GM12864 (cell line): Measurements from ENCODE around the gene NRG2.

Source experiments
- DNase-seq: peaks from one replicate; pipeline ENCODE4 v3.0.0-alpha.2; 2011; ENCODE audit warnings: low read depth
- H3K4me3 ChIP-seq: 2 replicates; pipeline ENCODE4 v1.5.1; 2011; ENCODE audit warnings: mild to moderate bottlenecking, low read depth, low read length, control low read depth
- TF ChIP-seq, protein P1 (sequence below): IDR thresholded peaks from 2 replicates; pipeline ENCODE4 v1.5.1; 2011; ENCODE audit warnings: low read depth, mild to moderate bottlenecking, moderate library complexity, low read length, control low read depth, inconsistent platforms; ENCODE audit errors: missing control alignments

The NRG2 gene

DNA sequence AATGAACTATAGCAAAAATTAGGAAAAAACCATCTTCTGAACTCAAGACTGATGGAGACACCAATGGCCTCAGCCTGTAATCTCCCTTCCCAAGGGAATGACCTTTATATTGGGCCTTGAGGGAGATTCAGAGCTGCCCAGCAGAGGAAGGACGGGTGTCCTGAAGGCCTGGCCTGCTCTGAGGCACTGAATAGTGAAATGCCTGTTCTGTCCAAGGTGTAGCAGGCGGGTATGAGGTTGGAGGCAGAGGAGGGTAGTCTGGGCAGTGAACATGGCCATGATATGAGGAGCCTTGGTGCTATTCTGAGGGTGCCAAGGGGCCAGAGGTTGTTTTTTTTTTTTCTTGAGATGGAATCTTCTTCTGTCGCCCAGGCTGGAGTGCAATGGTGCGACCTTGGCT lies 222.5 kb downstream of the NRG2 start:
- no peak for DNase-seq
- no peak overlapping the region for H3K4me3 ChIP-seq
- TF ChIP-seq, protein P1, sequence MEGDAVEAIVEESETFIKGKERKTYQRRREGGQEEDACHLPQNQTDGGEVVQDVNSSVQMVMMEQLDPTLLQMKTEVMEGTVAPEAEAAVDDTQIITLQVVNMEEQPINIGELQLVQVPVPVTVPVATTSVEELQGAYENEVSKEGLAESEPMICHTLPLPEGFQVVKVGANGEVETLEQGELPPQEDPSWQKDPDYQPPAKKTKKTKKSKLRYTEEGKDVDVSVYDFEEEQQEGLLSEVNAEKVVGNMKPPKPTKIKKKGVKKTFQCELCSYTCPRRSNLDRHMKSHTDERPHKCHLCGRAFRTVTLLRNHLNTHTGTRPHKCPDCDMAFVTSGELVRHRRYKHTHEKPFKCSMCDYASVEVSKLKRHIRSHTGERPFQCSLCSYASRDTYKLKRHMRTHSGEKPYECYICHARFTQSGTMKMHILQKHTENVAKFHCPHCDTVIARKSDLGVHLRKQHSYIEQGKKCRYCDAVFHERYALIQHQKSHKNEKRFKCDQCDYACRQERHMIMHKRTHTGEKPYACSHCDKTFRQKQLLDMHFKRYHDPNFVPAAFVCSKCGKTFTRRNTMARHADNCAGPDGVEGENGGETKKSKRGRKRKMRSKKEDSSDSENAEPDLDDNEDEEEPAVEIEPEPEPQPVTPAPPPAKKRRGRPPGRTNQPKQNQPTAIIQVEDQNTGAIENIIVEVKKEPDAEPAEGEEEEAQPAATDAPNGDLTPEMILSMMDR, result no peak

DNA sequence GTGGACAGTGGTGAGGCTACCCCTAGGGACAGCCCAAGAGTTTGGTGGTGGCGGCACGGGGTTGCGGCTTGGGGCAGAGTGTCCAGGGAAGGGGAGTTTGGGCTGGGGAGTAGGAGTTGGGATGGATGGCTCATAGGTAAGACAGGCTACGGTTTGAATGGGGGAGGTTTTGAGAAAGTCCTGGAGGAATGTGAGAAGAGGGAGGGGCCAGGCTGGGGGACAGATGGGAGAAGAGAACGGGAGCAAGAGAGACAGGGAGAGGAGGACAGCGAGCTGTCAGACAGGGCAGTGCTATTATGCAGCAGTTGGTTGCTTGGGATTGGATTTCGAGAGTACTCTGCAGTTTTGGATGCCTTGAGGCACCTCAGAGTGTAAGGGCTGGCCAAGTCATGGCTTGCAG lies 223.0 kb downstream of the NRG2 start:
- DNase-seq, result no peak
- TF ChIP-seq, protein P1, result no peak
- H3K4me3 ChIP-seq, result no peak overlapping the region

DNA sequence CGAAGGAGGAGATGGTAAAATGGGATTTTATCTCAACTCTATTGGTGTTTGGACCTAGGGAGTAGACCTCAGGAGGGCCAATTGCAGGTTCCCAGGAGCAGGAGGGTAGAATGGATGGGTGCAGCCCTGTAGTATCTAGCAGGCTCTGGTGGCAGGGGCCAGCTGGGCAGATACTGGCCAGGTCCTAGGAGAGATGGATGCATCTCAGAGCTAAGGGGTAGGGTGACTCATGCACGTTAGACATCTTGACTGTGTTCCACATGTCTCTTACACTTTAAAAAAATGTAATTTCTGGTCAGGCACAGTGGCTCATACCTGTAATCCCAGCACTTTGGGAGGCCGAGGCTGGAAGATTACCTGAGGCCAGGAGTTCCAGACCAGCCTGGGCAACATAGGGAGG lies 225.1 kb downstream of the NRG2 start:
- H3K4me3 ChIP-seq, result no peak overlapping the region
- DNase-seq, result no peak
- TF ChIP-seq, protein P1, result no peak

DNA sequence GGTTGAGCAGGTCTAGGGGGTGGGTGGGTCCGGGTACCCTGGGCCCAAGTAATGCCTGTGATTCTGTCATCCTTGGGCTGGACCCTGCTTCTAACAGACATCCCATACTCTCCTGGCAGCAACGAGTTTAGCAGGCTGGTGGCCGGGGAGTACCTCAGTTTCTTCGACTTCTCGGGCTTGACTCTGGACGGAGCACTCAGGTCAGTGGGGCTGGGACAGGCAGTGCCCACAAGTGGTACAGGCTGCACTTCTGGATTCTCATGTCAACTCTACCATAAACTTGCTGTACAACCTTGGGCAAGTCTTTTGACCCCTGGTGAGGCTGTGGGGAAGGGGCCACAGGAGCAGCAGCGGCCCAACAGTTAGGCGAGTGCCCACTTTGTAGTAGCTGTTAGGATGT lies 225.7 kb downstream of the NRG2 start:
- TF ChIP-seq, protein P1, result no peak
- DNase-seq, result no peak
- H3K4me3 ChIP-seq, result no peak overlapping the region

DNA sequence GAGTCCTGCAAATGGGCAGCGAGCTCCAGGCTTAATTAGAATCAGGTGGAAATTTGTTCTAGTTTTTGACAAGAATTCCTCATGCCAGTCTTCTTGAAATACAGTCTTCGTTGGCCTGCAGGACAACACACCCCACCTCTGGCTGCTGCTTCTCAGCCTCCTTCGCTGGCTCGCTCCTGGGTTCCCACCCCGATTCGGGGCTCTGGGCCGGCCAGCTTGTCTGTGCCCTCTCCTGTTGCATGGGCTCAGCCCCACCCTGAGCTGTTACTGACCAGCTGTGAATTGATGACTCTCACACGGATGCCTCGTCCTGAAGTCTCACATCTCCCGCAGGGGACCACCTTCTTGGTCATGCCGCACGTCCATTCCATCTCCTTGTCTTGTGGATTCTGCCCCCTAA lies 226.5 kb downstream of the NRG2 start:
- TF ChIP-seq, protein P1, result no peak
- no peak overlapping the region for H3K4me3 ChIP-seq
- no peak for DNase-seq

DNA sequence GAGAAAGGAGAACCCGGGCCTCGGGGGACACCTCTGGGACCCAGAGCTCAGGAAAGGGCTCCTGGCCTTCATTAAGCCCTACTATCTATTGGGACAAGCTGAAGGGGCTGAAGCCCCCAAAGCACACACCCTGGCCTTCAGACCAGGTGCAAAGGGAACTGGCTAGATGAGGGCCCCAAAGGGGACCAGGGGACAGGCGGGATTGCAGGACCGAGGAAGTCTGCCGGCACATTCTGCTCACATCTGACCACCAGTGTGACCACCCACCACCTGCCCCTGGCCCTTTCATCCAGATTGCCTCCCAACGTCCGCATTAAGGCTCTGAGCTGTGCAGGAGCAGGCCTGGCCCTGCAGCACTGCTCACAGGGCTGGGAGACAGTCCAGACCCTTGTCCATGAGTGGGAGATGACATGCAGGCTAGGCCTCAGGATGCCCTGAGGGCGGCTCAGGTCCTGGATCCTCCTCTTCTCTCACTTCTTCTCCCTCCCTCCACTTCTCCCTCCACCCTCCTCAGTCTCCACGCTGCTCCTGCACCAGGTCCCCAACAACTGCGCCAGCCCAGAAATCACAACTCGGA lies 228.3 kb downstream of the NRG2 start:
- no peak overlapping the region for H3K4me3 ChIP-seq
- no peak for DNase-seq
- TF ChIP-seq, protein P1, result no peak

DNA sequence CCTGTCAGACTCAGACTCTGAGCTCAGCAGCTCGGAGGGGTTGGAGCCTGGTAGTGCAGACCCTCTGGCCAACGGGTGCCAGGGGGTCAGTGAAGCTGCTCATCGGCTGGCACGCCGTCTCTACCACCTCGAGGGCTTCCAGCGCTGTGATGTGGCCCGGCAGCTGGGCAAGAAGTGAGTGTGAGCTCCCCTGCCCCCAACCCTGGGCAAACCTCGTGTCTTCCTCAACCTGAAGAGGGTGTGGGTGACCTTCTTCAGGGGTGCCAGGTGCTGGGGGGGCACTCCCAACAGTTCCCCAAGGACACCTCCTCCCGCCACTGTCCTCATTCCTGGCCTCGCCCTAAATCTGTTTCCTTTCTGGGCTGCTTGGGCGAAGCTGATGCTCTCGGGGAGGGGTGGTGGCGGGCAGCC lies 228.9 kb downstream of the NRG2 start:
- TF ChIP-seq, protein P1, result no peak
- no peak overlapping the region for H3K4me3 ChIP-seq
- DNase-seq, result no peak
